Hepatocyte (in vitro differentiated cells): Measurements from ENCODE around the gene DLGAP4. TPM values are rescaled to one million over a fixed set of nuclear protein-coding genes. Genes with fewer than 3 reads are reported as not detected.

Source experiments
- DNase-seq: peaks from one replicate; pipeline ENCODE4 v3.0.0-alpha.2; 2016; ENCODE audit warnings: low spot score
- H2AFZ ChIP-seq: fragments of 200-600 bp; sonication (generic); 2 replicates; pipeline ENCODE4 v1.6.0; 2016; ENCODE audit warnings: antibody characterized with exemption, mild to moderate bottlenecking
- H3K27ac ChIP-seq: fragments of 200-600 bp; sonication (generic); 2 replicates; pipeline ENCODE4 v1.5.1; 2016; ENCODE audit warnings: mild to moderate bottlenecking
- H3K27me3 ChIP-seq: fragments of 200-600 bp; sonication (generic); 2 replicates; pipeline ENCODE4 v1.6.1; 2016
- H3K36me3 ChIP-seq: fragments of 200-600 bp; sonication (generic); replicated peaks from 2 replicates; pipeline ENCODE4 v1.5.1; 2016; ENCODE audit warnings: low read depth; ENCODE audit not compliant: insufficient read depth
- H3K4me1 ChIP-seq: fragments of 200-600 bp; sonication (generic); 2 replicates; pipeline ENCODE4 v1.5.1; 2016; ENCODE audit warnings: mild to moderate bottlenecking, moderate library complexity; ENCODE audit not compliant: insufficient read depth
- H3K4me2 ChIP-seq: fragments of 200-600 bp; sonication (generic); 2 replicates; pipeline ENCODE4 v1.6.0; 2016
- H3K4me3 ChIP-seq: fragments of 200-600 bp; sonication (generic); 2 replicates; pipeline ENCODE4 v1.5.1; 2016; ENCODE audit warnings: mild to moderate bottlenecking
- H3K79me2 ChIP-seq: fragments of 200-600 bp; sonication (generic); 2 replicates; pipeline ENCODE4 v1.6.0; 2017; ENCODE audit warnings: mild to moderate bottlenecking
- H3K9me2 ChIP-seq: fragments of 200-600 bp; sonication (generic); replicated peaks from 2 replicates; pipeline ENCODE4 v1.6.0; 2017; ENCODE audit warnings: mild to moderate bottlenecking; ENCODE audit not compliant: insufficient read depth
- H3K9me3 ChIP-seq: fragments of 200-600 bp; sonication (generic); 2 replicates; pipeline ENCODE4 v1.5.1; 2016; ENCODE audit warnings: low read depth, mild to moderate bottlenecking
- H4K20me1 ChIP-seq: fragments of 200-600 bp; sonication (generic); 2 replicates; pipeline ENCODE4 v1.6.0; 2016; ENCODE audit warnings: mild to moderate bottlenecking; ENCODE audit not compliant: insufficient read depth, poor library complexity, severe bottlenecking
- CTCF ChIP-seq: fragments of 200-600 bp; sonication (generic); IDR thresholded peaks from 2 replicates; pipeline ENCODE4 v1.5.1; 2016; ENCODE audit warnings: antibody characterized with exemption, mild to moderate bottlenecking; ENCODE audit not compliant: poor library complexity
- EZH2 ChIP-seq: fragments of 200-600 bp; sonication (generic); IDR thresholded peaks from 2 replicates; pipeline ENCODE4 v1.6.1; 2016; ENCODE audit warnings: antibody characterized with exemption, mild to moderate bottlenecking, borderline replicate concordance
- EZH2phosphoT487 ChIP-seq: fragments of 200-600 bp; sonication (generic); IDR thresholded peaks from one replicate; pipeline ENCODE4 v1.6.1; 2018; ENCODE audit warnings: antibody characterized with exemption, mild to moderate bottlenecking, low read depth, moderate library complexity; ENCODE audit not compliant: unreplicated experiment, severe bottlenecking
- whole genome bisulfite sequencing: methylation state at CpG from one replicate; pipeline ENCODE4 v1.1.6; 2016; ENCODE audit warnings: low lambda C conversion rate; ENCODE audit errors: missing lambda C conversion rate; 5-methylcytosine and 5-hydroxymethylcytosine counted together
- polyA plus RNA-seq: library from polyadenylated mRNA; unstranded; fragments of >200 nt; fragmentation: Nextera tagmentation; extraction: Ambion mirVana; gene quantifications from 2 replicates; pipeline ENCODE4 v1.2.1, GENCODE V29; 2016
- total RNA-seq: library from RNA; depleted of rRNA; stranded (reverse); fragments of >200 nt; gene quantifications from 2 replicates; pipeline ENCODE4 v1.2.3, GENCODE V29; 2014

The DLGAP4 gene
- total and polyA plus RNA-seq, 2 experiments from 2014 or later: 16.5 to 39.4 TPM

DNA sequence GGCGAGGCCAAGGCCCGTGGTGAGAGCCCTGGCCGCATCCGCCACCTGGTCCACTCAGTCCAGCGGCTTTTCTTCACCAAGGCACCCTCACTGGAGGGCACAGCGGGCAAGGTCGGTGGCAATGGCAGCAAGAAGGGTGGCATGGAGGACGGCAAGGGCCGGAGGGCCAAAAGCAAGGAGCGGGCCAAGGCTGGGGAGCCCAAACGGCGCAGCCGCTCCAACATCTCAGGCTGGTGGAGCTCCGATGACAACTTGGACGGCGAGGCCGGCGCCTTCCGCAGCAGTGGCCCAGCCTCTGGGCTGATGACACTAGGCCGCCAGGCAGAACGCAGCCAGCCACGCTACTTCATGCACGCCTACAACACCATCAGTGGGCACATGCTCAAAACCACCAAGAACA, 126.0 kb downstream of the DLGAP4 start:
- H3K4me1 ChIP-seq: no peaks in the 10 kb centered on the region
- H3K9me2 ChIP-seq: no peaks in the 10 kb centered on the region
- TF ChIP-seq CTCF: no peak
- no peak for TF ChIP-seq EZH2
- no peak for TF ChIP-seq EZH2phosphoT487
- H3K4me2 ChIP-seq: no peak overlapping the region
- DNase-seq: no peak
- H3K36me3 ChIP-seq: no peaks in the 10 kb centered on the region
- H3K27ac ChIP-seq: no peak overlapping the region
- H3K4me3 ChIP-seq: no peak overlapping the region
- H3K27me3 ChIP-seq: peaks cover 4% of the 10 kb centered on the region
- no peaks in the 10 kb centered on the region for H3K9me3 ChIP-seq
- 97% methylated on average over 19 of the region's 23 CpGs for WGBS
- H3K79me2 ChIP-seq: no peaks in the 10 kb centered on the region
- H4K20me1 ChIP-seq: no peaks in the 10 kb centered on the region
- no peak overlapping the region for H2AFZ ChIP-seq

- Histone ChIP-seq H3K4me3 (no peak overlapping the region), H3K9me3 (no peaks in the 10 kb centered on the region), H3K79me2 (no peaks in the 10 kb centered on the region), H2AFZ (no peak overlapping the region), H3K4me1 (no peaks in the 10 kb centered on the region), H3K27ac (no peak overlapping the region), H3K36me3 (no peaks in the 10 kb centered on the region), H4K20me1 (no peaks in the 10 kb centered on the region), H3K9me2 (no peaks in the 10 kb centered on the region), H3K27me3 (peaks cover 4% of the 10 kb centered on the region), H3K4me2 (no peak overlapping the region)
- 92% methylated on average over 2 of the region's 2 CpGs for WGBS
- no peak for DNase-seq
- TF ChIP-seq EZH2 (no peak), CTCF (no peak), EZH2phosphoT487 (no peak)
Observed at GRCh38 chr20:36434383-36434782, 128.2 kb downstream of the DLGAP4 start.

DNA sequence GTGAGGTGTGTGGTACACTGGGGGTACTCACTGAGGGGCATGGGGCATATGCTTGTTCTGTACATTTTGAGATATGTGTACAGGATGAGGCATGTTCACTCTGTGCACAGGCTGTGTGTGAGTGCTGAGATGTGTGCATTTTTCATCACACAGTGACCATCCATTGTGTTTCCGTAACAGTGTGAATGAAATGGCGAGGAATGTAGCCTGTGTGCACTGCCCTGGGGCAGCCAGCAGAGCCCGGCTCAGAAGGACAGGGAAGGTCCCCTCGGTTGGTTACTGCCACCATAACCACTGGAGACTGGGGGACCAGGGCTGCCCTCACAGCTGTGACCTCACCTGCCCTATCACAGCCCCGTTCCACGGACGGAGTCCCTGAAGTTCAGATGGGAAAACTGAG, 129.0 kb downstream of the DLGAP4 start:
- Histone ChIP-seq H3K4me3 (no peak overlapping the region), H3K4me1 (no peaks in the 10 kb centered on the region), H3K27me3 (peaks cover 4% of the 10 kb centered on the region), H2AFZ (no peak overlapping the region), H3K4me2 (no peak overlapping the region), H4K20me1 (no peaks in the 10 kb centered on the region), H3K36me3 (no peaks in the 10 kb centered on the region), H3K27ac (no peak overlapping the region), H3K9me3 (no peaks in the 10 kb centered on the region), H3K9me2 (no peaks in the 10 kb centered on the region), H3K79me2 (no peaks in the 10 kb centered on the region)
- TF ChIP-seq CTCF (no peak), EZH2 (no peak)
- 78% methylated on average over 7 of the region's 7 CpGs for WGBS
- no peak for DNase-seq
